ENCODE measurements around the gene MEIOC.
"Not testable (repeated sequence)": the region's sequence is repeated elsewhere in the genome, so short reads cannot be mapped to it uniquely, and the experiment has no call there.

MEIOC gene

GRCh38 chr17:44693609-44694008 is 37.3 kb downstream of the MEIOC start:
- Histone ChIP-seq H3K36me3 (ENCODE audit: control insufficient read depth in 2 of 2, insufficient read depth in 2 of 2, low read length in 2 of 2) (no peaks in the 10 kb centered on the region), H3K27me3 (ENCODE audit: control insufficient read depth in 2 of 2, insufficient read depth in 2 of 2, low read length in 2 of 2) (no peaks in the 10 kb centered on the region), H3K4me1 (ENCODE audit: control insufficient read depth in 2 of 2, insufficient read depth in 2 of 2, low read length in 2 of 2) (peaks cover 9 to 11% of the 10 kb centered on the region in 2 donors), H3K4me3 (ENCODE audit: low read length in 2 of 2) (no peak overlapping the region), H3K9me3 (ENCODE audit: control insufficient read depth in 2 of 2, low read length in 2 of 2) (no peaks in the 10 kb centered on the region), H3K9ac (ENCODE audit: low read depth in 1 of 2, low read length in 2 of 2) (no peak overlapping the region), H3K27ac (ENCODE audit: low read depth in 2 of 2, low read length in 2 of 2) (no peak overlapping the region)

- H3K9ac ChIP-seq (ENCODE audit: low read depth in 1 of 2, low read length in 2 of 2); H3K27ac ChIP-seq (ENCODE audit: low read depth in 2 of 2, low read length in 2 of 2); H3K4me3 ChIP-seq (ENCODE audit: low read length in 2 of 2); H3K36me3 ChIP-seq (ENCODE audit: control insufficient read depth in 2 of 2, insufficient read depth in 2 of 2, low read length in 2 of 2); H3K27me3 ChIP-seq (ENCODE audit: control insufficient read depth in 2 of 2, insufficient read depth in 2 of 2, low read length in 2 of 2); H3K9me3 ChIP-seq (ENCODE audit: control insufficient read depth in 2 of 2, low read length in 2 of 2); H3K4me1 ChIP-seq (ENCODE audit: control insufficient read depth in 2 of 2, insufficient read depth in 2 of 2, low read length in 2 of 2): not testable (repeated sequence)
These were observed 44.0 kb downstream of the MEIOC start for GRCh38 chr17:44700288-44700687.

GRCh38 chr17:44707755-44708400 is 51.6 kb downstream of the MEIOC start:
- Histone ChIP-seq H3K36me3 (ENCODE audit: control insufficient read depth in 2 of 2, insufficient read depth in 2 of 2, low read length in 2 of 2) (no peaks in the 10 kb centered on the region), H3K27ac (ENCODE audit: low read depth in 2 of 2, low read length in 2 of 2) (peak overlapping the region in 1 of 2 donors; percentile 66)

GRCh38 chr17:44708401-44709263 is 52.4 kb downstream of the MEIOC start, which contains the start of gene DBF4B:
TSS of gene DBF4B (plus strand) at chr17:44708665. CDS start at chr17:44708821, 156 bp downstream.
- Histone ChIP-seq H3K36me3 (ENCODE audit: control insufficient read depth in 2 of 2, insufficient read depth in 2 of 2, low read length in 2 of 2) (no peaks in the 10 kb centered on the region), H3K27ac (ENCODE audit: low read depth in 2 of 2, low read length in 2 of 2) (peak within 1 kb of the TSS; percentile 51 to 66), H3K4me3 (ENCODE audit: low read length in 2 of 2) (peak within 1 kb of the TSS; percentile 95 to 96), H3K4me1 (ENCODE audit: control insufficient read depth in 2 of 2, insufficient read depth in 2 of 2, low read length in 2 of 2) (peaks cover 9 to 12% of the 10 kb centered on the region in 2 donors), H3K9me3 (ENCODE audit: control insufficient read depth in 2 of 2, low read length in 2 of 2) (no peaks in the 10 kb centered on the region), H3K9ac (ENCODE audit: low read depth in 1 of 2, low read length in 2 of 2) (peak within 1 kb of the TSS; percentile 67 to 87), H3K27me3 (ENCODE audit: control insufficient read depth in 2 of 2, insufficient read depth in 2 of 2, low read length in 2 of 2) (no peaks in the 10 kb centered on the region)

More at GRCh38 chr17:44707755-44708400, 51.6 kb downstream of the MEIOC start:
- Histone ChIP-seq H3K9me3 (ENCODE audit: control insufficient read depth in 2 of 2, low read length in 2 of 2) (no peaks in the 10 kb centered on the region), H3K9ac (ENCODE audit: low read depth in 1 of 2, low read length in 2 of 2) (peak overlapping the region; percentile 67 to 87), H3K4me3 (ENCODE audit: low read length in 2 of 2) (peak overlapping the region; percentile 95 to 96), H3K4me1 (ENCODE audit: control insufficient read depth in 2 of 2, insufficient read depth in 2 of 2, low read length in 2 of 2) (peaks cover 9 to 12% of the 10 kb centered on the region in 2 donors), H3K27me3 (ENCODE audit: control insufficient read depth in 2 of 2, insufficient read depth in 2 of 2, low read length in 2 of 2) (no peaks in the 10 kb centered on the region)

GRCh38 chr17:44719444-44719843 is 63.2 kb downstream of the MEIOC start:
- Histone ChIP-seq H3K9ac (ENCODE audit: low read depth in 1 of 2, low read length in 2 of 2) (no peak overlapping the region), H3K4me1 (ENCODE audit: control insufficient read depth in 2 of 2, insufficient read depth in 2 of 2, low read length in 2 of 2) (no peaks in the 10 kb centered on the region), H3K36me3 (ENCODE audit: control insufficient read depth in 2 of 2, insufficient read depth in 2 of 2, low read length in 2 of 2) (no peaks in the 10 kb centered on the region), H3K9me3 (ENCODE audit: control insufficient read depth in 2 of 2, low read length in 2 of 2) (no peaks in the 10 kb centered on the region), H3K4me3 (ENCODE audit: low read length in 2 of 2) (no peak overlapping the region), H3K27me3 (ENCODE audit: control insufficient read depth in 2 of 2, insufficient read depth in 2 of 2, low read length in 2 of 2) (no peaks in the 10 kb centered on the region), H3K27ac (ENCODE audit: low read depth in 2 of 2, low read length in 2 of 2) (no peak overlapping the region)

DNA sequence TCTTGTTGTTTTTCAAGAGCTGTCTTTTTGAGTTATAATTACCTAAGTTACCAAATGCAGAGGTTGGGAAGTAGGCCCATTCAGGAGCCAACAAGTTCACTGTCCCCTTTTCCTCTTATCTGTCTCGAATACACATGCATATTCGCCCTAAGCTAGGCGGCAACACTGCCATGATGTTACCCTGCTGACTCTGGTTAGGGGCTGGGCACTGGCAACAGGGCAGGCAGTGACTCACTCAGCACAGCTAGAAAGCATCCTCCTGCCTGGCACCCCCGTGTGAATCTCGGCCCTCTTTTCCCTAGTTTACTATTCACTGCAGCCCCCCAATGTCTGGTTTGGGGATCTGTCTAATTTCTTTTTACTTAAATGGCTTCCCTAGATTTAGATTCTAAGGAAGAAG is 66.0 kb downstream of the MEIOC start:
- no peaks in the 10 kb centered on the region for H3K9me3 ChIP-seq (ENCODE audit: control insufficient read depth in 2 of 2, low read length in 2 of 2)
- no peaks in the 10 kb centered on the region for H3K27me3 ChIP-seq (ENCODE audit: control insufficient read depth in 2 of 2, insufficient read depth in 2 of 2, low read length in 2 of 2)
- H3K27ac ChIP-seq (ENCODE audit: low read depth in 2 of 2, low read length in 2 of 2) = no peak overlapping the region
- H3K36me3 ChIP-seq (ENCODE audit: control insufficient read depth in 2 of 2, insufficient read depth in 2 of 2, low read length in 2 of 2) = no peaks in the 10 kb centered on the region
- H3K9ac ChIP-seq (ENCODE audit: low read depth in 1 of 2, low read length in 2 of 2) = no peak overlapping the region
- H3K4me1 ChIP-seq (ENCODE audit: control insufficient read depth in 2 of 2, insufficient read depth in 2 of 2, low read length in 2 of 2) = no peaks in the 10 kb centered on the region
- no peak overlapping the region for H3K4me3 ChIP-seq (ENCODE audit: low read length in 2 of 2)

Data from mucosa of rectum (tissue), 2 donors.